Activated effector memory CD4-positive, alpha-beta T cell treated with Interleukin-2 at 50 U/mL for 16 hours (primary cell): ENCODE measurements around the gene C4BPB.
A peak's percentile ranks its signal among the peaks of the same experiment; 100 is the strongest.
"Not testable (repeated sequence)": the region's sequence is repeated elsewhere in the genome, so short reads cannot be mapped to it uniquely, and the experiment has no call there.

ENCODE experiments used
- DNase-seq: peaks from one replicate; pipeline ENCODE4 v3.0.0-alpha.2; 2020

Gene C4BPB, protein sequence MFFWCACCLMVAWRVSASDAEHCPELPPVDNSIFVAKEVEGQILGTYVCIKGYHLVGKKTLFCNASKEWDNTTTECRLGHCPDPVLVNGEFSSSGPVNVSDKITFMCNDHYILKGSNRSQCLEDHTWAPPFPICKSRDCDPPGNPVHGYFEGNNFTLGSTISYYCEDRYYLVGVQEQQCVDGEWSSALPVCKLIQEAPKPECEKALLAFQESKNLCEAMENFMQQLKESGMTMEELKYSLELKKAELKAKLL

DNA sequence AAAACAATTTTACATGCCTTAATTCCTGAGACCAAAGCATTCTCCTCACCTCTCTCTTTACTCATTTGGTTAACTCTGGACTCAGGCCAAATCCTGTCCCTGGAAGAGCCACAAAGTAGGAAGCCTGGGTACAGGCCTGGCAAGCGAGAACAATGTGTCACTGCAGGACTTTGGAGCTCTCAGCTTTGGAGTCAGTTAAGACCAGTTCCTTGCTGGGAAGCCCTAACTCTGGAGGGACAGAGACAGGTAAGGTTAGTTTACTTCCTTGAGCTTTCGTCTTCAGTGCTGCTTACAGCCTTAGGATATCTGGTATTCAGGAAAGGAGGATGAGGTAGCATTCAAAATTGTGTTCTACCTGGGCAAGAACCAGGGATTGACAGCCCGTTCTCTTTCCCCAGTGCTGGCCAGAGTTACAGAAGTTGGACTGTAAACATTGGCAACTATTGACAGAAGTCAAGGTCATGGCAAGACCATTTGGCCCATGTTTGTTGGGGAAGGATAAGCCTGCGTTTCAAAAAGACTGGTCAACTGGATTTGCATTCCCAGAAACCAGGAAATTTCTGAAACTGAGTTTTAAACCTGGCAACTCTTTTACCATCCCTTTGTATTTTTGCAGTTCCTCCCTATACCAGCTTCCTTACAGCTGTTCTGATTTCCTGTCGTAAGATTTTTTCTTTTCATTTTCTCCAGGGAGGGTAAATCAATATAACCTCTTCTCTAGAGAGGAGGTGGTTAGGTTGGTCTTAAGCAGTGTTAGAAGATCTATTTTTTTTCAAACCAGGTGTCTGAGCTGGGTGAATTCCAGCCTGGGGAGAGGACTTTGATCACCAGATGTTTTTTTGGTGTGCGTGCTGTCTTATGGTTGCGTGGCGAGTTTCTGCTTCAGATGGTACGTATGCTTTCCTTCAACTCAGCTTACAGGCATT is at the start of gene C4BPB:
Gene C4BPB (plus strand): TSS at position 160 of the 926 bp plus-strand sequence. CDS start 672 bp downstream, at position 832.
- no peak for DNase-seq

- no peak for DNase-seq
Measured at GRCh38 chr1:207039380-207040180, 49.1 kb upstream of the C4BPB start.

DNA sequence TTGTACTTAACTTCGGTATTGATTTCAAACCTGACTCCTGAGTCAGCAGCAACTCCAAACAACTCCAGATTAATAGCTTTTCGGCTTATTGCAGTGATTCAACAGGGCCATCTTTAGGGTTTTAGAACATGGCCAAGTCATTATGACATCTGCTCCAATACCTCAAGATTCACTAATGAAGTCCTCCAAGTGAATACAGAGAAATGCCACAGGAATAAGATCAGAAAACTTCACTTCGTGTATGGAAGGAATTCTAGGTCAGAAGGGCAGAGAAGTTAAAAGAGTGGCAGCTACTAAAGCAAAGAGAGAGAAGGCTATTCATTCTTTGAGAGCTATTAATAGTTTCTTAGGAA is 48.5 kb upstream of the C4BPB start:
- DNase-seq, result no peak

DNA sequence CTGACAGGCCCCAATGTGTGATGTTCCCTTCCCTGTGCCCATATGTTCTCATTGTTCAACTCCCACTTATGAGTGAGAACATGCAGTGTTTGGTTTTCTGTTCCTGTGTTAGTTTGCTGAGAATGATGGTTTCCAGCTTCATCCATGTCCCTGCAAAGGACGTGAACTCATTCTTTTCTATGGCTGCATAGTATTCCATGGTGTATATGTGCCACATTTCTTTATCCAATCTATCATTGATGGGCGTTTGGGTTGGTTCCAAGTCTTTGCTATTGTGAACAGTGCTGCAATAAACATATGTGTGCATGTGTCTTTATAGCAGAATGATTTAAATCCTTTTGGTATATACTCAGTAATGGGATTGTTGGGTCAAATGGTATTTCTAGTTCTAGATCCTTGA is 47.3 kb upstream of the C4BPB start:
- not testable (repeated sequence) for DNase-seq

DNA sequence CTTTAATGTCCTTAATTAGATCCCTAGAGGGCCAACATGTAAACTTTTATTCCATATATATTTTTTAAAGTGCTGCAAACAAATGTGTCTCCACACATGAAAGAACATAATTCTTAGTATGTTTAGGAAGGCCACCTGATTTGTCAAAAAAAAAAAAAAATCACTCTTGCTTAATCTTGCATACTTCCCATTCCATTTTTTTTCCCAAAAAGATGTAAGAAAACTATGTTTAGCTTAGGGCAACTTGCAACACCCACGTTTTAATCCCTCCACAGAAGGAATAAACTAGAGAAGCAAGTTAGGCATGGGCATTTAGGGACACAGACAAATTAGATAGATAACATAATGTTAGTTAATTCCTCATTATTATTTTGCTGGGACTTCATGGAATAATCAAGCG is 43.2 kb upstream of the C4BPB start:
- no peak for DNase-seq

- no peak for DNase-seq
Measured at GRCh38 chr1:207047505-207047904, 41.2 kb upstream of the C4BPB start.

DNA sequence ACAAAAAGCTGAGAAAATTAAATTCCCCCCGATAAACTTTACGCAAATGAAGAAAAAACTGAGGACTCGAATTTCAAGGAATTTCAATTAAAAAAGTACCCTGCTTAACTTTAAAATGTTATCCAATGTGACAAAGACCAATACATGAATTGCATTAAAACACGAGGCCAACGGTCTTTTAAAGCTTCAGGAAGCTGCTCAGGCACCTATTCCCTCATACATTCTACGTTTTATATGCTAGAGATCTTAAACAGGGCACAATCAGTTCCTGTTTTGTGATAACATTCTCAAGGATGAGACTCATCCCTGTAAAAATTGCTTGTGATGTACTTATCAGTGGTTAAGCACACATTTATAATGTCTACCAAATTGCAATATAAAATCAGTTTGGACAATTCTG is 40.6 kb upstream of the C4BPB start:
- DNase-seq, result no peak

DNA sequence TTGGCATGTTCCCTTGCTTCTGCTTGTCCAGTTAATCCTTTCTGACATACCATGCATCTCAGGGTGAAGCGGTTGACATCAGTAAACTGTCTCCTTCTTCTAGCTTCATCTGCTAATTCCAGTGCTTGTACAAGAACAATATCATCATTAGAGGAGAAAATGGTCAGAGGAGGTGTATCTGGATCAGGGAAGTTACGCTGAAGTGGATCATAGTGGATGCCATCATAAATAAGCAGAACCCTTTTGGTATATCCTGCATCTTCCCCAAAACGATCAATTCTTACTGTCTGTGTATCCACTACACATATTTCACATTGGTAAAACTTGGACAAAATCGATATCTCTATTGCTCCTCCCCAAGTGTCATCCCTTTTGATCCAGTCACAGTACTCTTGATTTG is 39.6 kb upstream of the C4BPB start:
- no peak for DNase-seq

DNA sequence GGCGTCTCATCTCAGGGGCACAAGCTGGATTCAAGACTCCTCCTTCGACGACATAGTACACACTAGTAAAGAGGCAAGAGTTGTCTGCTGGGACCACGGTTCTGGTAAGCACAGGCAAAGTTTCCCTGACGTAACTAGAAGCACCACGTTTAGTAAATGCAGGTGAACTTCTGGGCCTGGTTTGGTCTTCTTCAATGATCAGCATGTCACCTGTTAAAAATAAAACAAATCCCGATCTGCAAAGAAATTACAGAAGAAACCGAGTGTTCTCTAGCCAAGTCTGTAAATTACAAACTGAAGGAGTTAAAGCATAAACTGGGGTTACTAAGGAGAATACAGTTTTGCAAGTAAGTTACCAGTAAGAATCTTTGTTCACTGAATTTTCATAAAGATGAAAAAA is 39.1 kb upstream of the C4BPB start:
- DNase-seq, result no peak

DNA sequence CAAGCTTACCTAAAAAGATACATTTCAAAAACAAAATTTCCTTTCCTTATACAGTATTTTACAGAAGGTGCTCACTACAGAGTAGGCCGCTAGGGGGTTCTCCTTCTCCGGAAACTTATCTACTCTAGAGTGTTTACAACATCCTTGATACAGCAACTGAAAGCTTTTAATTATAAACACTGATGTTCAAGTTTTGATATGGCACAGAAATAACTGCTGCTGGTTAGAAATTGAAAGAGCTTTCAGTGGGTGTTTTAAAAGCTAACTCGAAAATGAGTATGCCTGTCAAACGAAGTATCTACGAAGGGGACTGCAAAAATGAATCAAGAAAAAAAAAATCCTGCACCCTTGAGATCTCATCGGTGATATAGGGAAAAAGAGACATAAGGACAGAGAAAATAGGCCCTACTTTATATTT is 38.7 kb upstream of the C4BPB start:
- DNase-seq, result peak; percentile 18

DNA sequence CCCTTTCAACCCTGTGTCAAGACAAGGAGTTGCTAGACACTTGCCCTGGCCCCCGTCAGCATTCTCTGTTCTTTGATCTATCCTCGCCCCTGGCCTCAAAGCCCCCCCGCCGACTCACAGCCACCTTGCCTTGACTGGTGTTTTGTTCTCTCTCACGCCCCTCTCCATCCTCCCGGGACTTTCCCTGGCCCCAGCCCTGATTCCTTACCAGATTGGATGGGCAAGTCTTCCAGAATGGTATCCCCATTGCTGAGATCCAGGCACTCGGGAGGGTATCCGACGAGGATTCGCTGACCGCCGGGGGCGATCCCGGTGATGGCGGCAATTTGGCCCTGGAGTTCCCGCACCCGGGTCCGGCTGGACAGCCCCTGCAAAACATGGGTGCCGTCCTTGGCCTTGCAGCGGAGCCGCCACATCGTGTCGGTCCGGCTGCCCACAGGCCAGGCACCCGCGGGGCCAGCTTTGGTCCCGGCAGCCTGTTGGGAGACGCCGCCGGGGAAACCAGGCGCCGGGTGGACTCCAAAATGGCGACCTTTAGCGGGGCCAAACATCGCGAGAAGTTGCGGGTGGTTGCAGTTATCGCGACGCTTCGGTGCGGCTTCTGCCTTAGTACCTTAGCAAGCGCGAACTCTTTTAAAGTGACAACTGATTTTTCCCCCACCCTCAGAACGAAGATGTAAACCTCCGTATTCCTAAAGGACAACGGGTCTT is 38.0 kb upstream of the C4BPB start:
- DNase-seq, result peak; percentile 72

DNA sequence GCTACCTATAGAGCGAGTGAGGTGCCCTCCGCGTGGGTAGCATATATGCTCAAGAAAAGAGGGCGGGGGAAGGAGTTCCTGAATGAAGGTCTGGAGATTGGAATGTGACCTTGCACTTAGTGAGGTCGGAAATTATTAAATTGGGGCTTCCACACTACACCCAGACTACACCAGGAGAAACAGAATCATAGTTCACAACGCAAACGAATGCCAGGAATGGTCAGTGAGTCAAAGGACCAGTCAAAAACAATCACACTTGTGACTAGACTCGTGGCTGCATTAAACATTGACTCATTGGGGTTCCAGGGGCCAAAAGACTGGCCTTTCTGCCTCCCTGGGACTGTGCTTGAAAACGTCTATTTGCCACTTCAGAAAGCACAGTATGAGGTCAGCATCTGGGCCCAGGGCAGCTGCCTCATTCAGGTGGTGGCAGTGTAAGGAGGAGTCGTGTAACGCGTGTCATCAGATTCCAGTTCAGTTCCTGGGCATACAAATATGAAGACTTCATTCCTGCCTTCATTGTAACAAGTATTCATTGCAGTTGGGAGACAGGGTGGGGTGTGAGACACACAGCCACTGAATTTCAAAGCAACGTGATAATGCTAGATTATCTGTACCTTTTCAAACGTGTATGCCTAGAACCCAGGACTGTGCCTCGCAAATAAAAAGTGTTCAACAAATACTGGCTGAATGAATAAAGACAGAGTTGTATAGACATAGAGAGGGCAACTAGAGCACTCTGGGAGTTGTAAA is 37.3 kb upstream of the C4BPB start, which contains the start of gene YOD1:
Gene YOD1 (minus strand): TSS at position 18 of the 753 bp plus-strand sequence. CDS start 178 bp downstream, outside the sequence.
- DNase-seq, result no peak

DNA sequence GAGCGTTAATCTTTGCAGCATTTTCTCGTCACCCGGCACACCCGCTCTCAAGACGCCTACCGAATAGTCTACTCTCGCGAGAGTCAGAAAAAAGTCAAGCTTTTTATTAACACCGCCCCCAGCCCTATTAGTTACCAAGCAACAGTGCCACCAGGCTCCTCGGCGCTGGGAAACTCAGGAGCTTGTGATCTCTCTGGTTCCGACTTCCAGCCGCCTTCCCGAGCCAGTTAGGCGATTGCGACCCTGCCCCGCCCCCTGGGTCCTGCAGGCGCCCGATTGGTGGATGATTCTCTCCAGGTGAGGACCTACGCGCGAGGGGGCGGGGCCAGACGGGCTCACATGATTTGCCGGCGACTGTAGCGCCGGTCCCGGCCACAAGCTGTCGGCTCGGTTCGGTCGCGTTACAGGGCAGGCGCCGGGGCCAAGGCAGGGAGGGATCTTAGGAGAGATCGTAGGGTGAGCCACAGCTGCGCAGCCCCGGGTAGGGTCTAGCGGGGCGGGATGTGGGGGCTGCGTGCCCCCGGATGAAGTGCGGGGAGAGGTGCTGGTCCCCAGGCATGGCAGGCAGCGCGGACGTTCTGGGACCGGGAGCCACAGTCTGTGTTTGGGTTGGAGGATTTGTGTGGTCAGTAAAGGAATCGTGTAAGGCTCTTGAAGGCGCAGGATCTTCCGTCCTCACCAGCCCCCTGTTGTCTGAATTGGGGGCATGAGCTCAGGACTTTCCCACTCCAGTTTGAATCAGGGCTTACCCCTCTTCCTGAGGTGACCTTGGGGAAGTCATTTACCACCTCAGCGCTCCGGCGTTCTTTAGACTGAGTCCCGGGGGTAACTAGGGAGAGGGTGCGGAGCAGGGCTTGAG is 35.5 kb upstream of the C4BPB start, which contains the start of gene PFKFB2:
Gene PFKFB2 (plus strand): TSS at position 365 of the 859 bp plus-strand sequence. CDS start 1,443 bp downstream, outside the sequence.
- peak; percentile 85 for DNase-seq

DNA sequence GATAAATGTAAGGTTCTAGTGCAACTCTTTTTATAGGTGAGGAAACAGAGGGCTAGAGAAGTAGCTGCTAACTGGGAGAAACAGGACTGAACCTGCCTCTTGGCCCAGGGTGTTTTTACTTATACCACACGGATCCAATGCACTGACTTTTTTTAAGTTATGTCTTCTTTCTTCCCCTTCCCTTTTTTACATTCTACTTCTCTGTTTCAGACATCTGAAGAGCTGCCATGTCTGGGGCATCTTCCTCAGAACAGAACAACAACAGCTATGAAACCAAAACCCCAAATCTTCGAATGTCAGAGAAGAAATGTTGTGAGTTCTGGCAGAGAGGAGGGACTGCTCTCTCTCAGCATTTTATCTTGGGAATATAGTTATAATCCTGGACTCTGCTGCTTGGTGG is 34.2 kb upstream of the C4BPB start:
- no peak for DNase-seq

DNA sequence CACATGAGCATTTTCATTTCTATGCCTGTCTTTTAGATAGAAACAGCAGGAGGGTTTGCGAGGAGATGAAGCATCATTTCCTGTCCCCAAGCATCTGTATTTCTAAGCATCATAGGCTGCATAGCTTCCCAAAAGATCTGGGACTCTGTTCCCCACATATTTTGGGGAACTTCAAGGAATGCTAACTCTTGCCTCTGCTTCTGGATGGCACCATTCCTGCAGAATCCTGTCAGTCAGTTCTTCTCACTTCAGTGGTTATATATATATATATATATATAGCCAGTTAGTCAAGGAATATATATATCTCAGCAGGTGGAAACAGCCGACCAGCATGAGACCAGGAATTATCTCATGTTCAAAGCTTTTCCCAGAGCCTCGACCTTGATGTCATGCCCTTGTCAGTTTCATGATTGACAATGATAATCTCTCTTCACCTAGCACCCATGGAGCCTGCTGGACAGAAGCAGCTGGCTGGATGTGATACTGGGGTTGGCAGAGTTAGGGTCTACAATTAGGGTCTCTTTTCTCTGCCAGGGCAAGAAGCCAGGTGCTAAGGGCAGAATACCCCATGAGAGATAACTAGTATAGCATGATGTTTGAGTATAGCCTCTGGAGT is 33.2 kb upstream of the C4BPB start:
- DNase-seq, result no peak

DNA sequence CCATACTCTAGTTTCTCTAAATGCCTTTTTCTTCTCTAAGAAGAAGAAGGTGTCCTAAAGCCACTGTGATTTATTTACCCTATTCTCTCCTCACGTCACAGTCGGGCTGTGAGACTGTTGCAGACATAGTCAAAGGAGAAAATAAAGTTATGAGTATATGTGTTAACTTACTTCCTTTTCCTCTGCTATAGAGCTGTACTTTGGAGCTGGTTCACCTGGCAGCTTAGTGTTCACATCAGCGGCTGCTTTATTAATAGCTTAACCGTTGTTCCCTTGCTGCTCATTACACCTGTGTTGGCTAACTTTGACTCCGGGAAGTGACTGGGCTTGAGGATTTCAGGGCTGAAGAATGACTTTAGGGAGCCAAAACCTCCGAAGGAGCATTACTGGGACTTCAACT is 32.0 kb upstream of the C4BPB start:
- no peak for DNase-seq

GRCh38 chr1:207058252-207058651 is 30.4 kb upstream of the C4BPB start:
- DNase-seq, result no peak

DNA sequence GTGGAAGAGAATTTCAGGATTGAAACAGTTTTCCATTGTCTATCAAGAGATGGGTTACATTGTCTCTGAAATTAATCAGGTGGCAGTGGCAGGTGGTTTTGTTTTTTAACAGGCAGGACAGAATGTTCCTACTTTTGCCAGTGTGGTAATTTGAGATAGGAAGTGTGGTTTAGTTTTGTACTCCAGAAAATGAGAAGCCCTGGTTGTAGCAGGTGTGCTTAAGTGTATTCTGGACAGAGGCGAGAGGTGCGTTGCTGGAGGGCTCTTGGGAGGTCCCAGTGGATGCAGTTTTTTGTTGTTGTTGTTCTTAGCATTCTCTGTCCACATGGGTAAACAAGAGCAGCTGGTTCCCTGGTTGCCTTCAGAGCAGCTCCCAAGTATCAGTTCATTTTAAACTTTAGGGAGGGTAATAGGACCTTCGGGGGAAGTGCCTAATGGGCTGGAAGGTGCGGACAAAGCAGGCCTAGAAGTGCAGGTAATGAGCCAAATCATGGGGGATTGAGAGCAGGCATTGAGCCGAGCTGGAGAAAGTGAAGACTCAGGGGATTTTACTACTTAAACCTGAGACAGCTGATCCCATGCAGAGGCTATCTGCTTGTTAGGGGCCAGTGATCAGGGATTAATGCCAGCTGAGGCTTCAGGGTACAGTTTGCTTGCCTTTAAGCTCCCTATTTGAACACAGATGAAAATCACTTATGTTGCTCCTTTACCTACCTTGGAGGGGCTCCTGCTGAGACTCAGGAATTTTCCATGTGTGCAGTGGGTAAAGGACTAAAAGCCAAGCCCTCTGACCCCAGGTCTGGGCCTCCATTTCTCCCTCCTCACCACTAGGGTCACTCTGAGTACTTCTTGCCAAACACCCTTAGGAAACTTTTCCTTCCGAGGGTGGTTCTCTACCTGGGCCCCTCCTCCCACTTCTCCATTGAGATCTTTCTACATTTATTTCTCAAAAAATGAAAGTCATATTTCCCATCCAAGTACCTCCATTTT is 29.5 kb upstream of the C4BPB start:
- no peak for DNase-seq

DNA sequence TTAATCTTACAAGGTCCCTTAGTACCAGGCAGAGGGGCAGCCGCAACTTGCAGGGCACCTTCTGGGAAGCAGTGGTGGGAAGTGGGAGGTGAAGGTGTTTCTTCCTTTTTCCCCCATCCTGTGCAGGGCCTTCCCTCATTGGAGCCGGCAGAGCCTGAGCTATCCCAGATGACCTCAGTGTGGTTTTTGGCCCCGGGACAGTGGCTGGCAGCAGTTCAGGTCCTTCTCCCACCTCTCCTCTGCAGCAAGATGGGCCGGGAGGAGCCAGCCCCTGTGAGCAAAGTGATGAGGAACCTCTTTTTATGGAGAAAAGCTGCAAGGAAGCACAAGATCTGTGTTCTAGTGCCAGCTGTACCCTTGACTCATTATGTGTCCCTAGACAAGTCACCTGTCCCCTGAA is 28.8 kb upstream of the C4BPB start:
- DNase-seq, result no peak
